NCI-H2029 treated with DMSO at 0.1 percent for 48 hours (cell line): ENCODE measurements around the gene REEP1.
"Not testable (repeated sequence)": the region's sequence is repeated elsewhere in the genome, so short reads cannot be mapped to it uniquely, and the experiment has no call there.

ENCODE experiments used
- DNase-seq: peaks from one replicate; lab custom pipeline; 2025; lab: John Stamatoyannopoulos, UW

REEP1 gene

DNA sequence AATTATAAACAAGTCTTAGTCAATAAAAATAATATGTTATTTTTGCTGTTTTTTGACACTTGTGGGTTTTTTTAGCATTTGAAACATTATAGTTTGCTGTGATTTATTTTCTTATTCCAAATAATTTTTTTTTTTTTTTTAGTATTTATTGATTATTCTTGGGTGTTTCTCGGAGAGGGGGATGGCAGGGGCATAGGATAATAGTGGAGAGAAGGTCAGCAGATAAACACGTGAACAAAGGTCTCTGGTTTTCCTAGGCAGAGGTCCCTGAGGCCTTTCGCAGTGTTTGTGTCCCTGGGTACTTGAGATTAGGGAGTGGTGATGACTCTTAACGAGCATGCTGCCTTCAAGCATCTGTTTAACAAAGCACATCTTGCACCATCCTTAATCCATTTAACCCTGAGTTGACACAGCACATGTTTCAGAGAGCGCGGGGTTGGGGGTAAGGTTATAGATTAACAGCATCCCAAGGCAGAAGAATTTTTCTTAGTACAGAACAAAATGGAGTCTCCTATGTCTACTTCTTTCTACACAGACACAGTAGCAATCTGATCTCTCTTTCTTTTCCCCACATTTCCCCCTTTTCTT is 8.5 kb upstream of the REEP1 start:
- not testable (repeated sequence) for DNase-seq

DNA sequence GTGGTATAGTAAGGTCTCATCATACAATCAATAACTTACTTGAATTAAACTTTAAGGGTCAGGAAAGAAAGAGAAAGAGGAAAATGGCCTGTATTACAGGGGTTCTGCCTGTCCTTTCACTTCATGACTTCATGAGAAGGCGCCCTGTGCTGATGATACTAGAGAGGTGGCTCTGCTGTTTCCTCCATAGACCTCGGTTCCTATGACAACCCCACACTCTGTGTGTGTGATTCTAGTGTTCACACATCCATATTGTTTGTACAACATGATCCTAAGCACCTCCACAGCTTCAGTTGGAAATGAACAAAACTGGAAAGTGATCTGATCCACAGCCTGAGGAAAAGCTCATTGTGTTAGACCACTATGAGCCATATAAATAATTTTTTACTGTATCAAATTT is 7.0 kb upstream of the REEP1 start:
- no peak for DNase-seq

DNA sequence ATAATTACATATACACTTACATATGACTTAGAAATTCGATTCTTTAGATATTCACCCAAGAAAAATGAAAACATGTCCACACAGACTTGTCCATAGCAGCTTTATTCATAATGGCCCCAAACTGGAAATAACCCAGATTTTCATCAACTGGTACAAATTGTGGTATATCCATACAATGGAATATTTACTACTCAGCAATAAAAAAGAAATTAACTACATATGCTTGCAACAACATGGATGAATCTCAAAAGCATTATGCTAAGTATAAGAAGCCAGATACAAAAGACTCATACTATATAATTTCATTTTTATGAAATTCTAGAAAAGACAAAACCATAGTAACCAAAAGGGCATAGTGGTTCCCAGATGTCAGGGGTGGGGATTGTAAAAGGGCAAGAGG is 5.1 kb upstream of the REEP1 start:
- DNase-seq = no peak

DNA sequence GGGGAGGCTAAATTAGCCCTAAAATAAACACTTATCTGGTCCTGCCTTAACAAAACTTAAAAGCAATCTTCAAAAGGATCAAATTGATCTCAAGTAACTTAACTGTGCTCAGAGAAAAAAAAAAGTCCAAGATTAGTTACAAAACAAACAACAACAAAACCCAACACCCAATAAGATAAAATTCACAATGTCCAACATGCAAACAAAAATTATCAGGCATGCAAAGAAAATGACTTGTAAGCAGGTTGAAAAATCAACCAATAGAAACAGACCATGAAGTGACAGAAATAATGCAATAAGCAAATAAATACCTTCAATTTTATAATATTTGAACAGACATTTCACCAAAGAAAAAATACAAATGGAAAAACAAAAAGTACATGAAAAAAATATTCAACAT is 4.0 kb upstream of the REEP1 start:
- no peak for DNase-seq

DNA sequence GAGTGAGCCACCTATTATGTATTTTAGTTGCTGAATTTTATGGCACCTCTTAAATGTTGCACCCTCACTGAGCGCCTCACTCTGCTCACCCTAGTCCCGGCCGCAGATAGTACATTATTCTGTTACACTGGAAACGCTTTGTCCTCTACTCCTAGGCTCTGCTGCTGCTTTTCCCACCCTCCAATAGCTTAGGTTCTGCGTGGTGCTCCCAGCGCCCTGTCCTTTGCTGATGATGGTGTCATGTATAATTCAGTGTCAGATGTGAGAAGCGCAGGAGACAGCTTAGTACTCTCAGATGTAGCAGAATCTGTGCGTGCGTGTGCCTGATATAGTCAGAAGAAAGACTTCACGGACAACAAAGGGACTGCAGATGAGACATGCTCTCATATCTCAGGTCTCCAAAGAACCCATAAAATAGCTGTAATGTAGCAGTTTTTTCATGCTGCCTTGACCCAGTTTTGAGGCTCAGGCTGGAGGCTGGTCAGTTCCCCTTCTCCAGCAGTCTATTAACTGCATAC is 1.4 kb upstream of the REEP1 start:
- no peak for DNase-seq

DNA sequence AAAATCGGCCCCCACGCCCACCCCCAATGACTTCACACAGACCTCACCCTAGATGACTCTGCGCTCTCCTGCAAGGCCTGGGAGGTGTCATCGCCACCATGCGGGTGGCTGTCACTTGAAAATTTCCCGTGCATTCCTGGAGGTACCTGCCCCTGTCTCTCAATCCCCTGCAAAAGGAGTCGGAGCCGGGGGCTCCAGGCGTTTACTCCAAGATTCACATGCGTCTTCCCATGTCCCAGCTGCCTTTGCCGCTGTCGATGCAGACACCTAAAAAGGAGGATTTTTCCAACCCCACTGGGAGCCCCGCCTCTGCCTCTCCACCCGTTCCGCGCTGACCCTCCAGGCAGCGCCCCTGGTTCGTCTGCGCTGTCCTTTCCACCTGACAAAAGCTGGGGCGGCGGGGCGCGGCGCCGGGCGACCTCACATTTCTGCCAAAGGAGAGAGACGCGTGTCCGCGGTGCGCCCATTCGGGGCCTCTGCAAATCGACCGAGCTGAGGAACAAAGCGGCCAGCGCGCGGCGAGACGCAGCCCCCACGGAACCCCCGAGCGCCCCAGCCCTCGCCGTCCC is 667 bp downstream of the REEP1 start:
- no peak for DNase-seq

DNA sequence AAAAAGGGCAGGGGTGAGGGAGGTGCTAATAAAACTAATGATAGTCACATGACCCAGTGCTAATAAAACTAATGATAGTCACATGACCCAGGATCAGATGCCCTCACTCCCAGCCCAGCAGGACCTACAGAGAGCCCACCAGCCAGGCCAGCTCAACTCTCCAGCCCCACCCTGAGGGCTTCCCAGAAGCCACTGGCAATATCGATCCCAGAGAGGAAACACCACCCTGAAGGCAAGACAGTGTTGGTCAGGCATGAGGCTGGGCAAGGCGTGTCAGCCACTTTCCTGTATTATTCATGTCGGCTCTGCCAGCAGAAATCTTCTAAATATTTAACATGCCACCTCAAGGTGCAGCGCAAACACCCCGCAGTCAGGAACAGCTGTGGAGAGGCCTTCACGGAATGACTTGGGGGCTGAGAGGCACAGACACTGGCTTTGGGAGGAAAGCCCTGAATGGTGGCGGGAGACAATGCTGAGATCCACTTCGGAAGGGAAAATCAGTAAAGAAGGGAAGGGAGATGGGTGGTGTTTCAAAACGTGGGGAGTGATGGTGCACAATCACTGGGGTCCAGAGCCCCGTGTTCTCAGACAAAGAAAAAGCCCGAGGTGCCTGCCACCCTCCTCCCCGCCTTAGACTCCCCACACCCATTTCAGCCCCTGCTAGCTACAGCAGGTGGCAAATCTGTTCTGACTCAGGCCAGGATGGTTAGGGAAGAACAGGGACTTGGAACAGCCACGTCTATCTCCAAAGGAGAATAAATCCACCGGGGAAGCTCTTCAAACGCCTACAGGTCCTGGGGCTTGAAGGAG is 1.4 kb downstream of the REEP1 start:
- no peak for DNase-seq

DNA sequence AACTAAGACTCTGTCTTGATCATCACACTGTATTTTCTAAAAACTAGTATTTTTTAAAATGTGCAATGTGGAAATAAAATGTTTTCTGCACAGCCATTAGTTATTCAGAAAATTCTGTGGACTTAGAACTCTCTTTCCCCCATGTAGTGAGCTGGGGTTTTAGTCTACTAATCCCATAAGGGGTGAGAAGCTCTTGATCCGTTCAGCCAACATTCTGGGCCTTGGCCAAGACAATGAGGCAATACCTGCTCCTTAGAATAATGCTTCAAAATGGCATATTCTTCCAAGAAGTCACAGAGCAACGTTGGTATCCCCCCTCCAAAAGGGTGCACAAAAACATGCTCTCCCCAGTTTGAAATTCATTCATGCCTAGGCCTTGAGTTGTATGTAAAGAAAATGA is 4.0 kb downstream of the REEP1 start:
- DNase-seq = no peak

DNA sequence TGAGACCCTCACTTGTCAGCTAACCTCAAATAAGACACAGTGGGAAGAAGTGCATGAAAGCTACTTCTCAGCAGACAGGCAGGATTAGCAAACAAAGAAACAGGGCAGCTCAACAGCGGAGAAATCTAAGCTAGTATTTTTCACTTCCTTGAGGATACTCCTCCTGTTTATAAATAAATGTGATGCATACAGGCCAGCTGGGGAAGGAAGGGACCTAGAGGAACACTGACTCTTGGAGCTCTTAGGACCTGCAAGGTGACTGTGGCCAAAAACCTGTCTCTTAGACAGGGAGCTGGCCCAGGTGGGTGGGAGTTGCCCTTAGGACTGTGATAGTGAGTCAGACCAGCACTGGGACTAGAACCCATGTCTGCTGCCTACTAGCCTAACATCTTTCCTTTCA is 4.8 kb downstream of the REEP1 start:
- no peak for DNase-seq

DNA sequence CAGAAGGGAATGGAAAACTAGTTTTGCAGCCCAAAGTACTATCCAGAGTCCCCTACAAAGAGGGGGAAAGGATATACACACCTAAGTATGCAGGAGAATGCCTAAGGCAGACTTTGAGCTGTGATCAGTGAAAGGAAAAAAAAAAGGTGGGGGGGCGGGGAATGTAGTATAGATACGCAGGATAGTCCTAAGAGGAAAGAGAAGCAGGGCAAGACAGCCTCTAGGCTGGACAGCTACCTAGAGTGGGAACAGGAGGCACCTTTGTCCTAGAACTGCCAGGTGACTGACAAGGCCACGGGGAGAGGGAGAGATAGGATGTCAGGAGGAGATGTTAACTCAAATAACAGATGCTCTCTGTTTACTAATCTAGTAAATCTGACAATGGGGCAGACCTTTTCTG is 6.0 kb downstream of the REEP1 start:
- DNase-seq = no peak

DNA sequence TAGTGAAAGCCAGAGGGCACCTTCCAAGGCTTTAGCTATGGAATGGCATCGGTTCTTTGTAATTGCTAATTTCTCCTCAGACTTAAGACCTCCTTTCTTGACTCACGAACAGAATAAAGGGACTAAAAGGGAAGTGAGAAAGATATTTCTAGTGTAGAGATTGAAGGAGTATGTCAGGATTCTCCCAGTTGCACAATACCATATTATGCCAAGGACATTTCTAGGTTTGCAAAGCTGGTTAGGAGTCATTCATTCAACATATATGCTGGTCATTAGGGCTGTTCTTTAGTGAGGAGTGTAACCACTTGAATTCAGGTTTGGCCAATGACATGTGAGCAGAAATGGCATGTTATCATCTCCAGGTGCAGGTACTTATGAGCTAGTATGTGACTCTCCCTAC is 7.4 kb downstream of the REEP1 start:
- no peak for DNase-seq

DNA sequence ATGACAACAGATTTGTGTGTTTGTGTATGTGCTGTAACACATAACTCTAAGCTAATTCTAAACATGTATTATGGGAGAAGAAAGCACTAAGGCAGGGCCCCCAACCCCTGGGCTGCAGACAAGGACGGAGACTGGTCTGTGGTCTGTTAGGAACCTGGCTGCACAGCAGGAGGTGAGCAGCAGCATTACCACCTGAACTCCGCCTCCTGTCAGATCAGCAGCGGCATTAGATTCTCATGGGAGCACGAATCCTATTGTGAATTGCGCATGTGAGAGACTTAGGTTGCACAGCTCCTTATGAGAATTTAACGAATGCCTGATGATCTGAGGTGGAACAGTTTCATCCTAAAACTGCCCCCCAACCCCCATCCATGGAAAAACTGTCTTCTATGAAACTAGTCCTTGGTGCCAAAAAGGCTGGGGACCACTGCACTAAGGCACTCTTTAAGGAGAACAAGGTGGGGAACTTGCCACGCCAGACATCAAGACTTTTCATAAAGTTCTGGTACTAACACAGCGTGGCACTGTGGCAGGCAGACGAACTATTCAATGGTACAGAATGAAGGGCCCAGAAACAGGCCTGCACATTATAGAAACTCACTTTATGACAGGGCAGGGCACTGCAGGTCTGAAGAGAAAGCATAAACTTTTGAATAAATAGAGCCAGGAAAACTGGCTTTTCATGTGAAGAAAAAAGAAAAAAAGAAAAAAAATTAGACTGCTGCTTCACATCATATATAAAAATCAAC is 14.0 kb downstream of the REEP1 start:
- DNase-seq = no peak

DNA sequence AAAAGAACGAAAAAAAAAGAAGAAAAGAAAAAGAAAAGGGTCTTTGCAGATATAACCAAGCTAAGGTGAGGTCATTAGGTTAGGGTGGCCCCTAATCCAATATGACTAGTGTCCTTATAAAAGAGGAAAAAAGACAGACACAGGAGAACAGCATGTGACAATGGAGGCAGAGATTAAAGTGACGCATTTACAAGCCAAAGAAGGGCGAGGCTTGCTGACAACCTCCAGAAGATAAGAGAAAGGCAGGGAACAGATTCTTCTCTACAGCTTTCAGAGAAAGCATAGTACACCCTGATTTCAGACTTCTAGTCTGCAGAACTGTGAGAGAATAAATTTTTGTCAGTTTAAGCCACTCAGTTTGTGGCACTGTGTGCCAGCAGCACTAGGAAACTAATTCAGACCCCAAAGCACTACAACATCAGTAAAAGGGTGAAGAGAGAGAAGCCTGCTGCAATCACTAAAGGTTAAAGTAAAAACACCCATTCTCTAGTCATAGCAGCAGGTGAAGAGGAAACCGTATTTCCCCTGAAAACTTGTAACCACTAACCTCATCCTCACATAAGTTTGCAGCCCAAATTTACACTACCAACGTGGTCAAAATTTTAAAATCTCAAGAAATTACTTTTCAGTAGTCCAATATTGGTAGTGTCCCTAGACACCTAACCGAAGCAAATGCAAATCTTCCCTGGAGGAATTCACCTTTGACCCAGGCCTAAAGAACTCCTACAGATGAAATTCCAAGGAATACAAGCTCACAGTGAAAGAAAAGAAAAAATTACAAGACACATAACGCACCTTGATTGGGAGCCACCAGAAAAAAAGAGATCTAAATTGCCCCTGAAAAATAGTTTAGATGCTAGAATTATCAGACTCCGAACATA is 17.5 kb downstream of the REEP1 start:
- DNase-seq = no peak

DNA sequence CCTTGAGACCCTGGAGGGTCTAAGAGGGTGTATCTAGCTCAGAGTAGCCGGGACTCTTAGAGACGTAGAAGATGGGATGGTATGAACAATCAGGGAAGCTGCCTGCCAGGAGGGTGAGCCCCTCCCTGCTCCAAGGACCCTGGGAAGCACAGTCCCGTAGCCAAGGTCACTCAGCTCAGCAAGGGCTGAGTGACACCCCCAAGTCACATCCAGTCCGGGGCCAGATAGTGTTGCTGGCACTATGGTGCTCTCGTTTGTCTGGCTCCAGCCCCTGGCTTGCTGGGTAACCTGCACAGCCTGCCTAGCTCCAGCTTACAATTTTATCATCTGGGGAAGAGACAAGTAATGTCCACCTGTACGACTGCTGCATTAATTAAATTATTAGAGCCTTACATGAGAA is 22.3 kb downstream of the REEP1 start:
- no peak for DNase-seq

DNA sequence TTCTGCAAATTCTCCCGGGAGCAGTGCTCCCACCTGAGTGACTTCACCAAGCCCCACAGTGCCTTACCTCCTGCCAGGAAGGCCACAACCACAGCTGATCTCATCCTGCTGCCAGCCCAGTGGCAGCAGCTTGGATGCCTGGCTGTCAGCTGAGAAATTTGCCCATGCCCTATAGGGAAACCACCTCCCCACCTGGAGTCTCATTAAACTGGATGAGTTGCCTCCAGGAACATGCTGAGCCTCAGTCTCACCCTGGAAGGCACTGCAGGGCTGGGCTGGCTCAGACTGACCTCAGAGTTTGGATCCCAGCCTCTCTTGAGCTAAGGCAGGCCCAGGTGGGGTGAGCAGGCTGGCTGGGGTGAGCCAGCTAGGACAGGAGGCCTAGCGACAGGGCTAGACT is 23.3 kb downstream of the REEP1 start:
- DNase-seq = no peak

DNA sequence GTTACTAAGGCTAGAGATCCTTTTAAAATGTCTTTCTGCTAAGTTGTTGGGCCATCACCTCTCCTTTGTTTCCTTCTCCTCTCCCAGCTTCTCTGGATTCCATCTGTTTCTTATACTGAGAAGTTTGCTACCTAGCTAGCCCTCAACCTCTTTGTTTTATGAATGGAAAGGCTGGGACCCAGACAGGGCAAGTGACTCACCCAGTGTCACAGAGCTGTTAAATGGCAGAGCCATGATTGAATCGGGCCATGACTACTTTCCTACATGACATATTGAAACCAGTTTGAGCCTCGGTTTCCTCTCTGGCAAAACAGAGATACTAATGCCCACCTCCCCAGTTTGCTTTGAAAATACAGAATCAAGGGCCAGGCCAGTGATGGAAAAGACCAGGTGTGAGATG is 24.1 kb downstream of the REEP1 start:
- DNase-seq = no peak

DNA sequence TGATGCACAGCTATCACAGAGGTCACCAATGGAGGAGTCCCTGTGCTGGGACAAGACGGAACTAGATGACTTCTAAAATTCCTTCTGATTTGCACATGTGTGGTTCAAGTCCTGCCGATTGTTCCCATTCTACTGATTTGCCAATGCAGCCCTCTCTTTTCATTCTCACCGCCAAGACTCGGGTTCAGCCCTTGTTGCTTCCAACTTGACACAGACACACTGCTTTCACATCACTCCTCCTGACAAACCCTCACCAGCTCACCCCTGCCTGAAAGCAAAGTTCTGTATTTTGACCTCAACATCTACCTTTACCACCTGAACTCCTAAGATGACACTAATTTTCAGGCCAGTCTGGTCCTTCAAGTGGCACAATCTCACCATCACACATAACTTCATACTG is 25.5 kb downstream of the REEP1 start:
- no peak for DNase-seq

DNA sequence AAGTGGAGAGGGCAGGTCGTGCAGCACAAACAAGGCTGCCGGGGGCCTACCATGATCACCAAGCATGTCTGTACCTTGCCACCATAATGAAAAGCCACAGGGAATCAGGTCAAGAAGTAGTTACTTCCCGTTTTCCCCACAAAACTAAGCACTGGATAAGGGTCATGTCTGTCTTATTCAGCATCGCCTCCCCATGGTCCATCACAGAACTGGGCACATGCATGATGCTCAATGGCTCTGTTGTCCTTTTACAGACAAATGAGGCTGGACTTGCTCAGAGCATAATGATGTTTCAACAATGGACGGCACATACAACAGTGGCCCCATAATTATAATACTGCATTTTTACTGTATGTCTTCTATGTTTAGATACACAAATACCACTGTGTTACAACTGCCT is 27.5 kb downstream of the REEP1 start:
- no peak for DNase-seq

DNA sequence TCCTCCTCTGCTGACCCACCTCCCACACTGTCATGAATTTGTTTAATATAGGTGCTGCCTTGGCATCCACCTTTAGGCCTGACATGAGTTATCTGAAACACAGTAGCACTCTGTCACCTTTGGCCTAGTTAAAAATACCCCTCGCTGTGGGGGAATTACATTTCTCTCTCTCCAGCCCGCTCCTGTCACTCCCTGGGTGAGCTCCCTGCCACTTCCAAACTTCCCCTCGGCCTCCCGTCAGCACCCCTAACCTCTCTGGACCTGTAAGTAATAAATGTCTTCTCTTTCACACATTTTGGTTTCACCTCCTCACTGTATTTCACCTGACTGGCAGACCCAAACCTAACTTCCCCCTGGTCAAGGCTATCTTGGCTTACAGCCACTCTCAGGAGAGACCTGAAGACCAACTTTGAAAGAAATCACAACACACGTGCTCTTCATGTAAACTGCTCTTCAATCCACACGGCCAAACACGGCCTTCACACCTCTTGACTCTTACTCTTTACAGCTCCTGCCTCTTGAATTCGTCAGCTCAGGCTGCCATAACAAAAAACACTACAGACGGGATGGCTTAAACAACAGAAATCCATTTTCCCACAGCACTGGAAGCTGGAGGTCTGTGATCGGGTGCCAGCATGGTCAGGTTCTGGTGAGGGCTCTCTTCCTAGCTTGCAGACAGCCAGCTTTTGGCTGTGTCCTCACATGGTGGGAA is 28.3 kb downstream of the REEP1 start:
- no peak for DNase-seq

DNA sequence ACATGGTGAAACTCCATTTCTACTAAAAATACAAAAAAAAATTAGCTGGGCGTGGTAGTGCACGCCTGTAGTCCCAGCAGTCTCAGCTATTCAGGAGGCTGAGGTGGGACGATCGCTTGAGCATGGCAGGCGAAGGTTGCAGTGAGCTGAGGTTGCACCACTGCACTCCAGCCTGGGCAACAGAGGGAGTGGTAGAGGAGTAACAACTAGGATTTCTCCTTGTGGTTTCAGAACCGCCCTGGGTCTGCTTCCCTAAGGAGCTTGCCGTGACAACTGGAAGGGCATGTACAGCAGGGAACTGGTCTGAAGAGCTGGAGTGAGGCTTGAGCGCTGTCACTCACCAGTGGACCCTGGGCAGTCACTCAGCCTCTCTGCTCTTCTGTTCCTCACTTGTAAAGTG is 29.1 kb downstream of the REEP1 start:
- DNase-seq = no peak

DNA sequence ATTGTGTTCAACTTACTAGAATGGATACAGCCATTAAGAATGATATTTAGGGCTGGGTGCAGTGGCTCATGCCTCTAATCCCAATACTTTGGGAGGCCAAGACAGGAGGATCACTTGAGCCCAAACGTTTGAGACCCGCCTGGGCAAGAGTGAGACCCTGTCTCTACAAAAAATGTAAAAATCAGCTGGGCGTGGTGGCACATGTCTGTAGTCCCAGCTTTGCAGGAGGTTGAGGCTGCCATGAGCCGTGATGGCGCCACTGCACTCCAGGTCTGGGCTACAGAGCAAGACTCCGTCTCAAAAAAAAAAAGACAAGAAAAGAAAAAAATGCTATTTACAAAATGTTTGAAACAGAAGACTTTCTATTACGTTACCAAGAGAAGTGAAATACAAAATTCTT is 30.0 kb downstream of the REEP1 start:
- DNase-seq = no peak
